Fibroblast of lung (primary cell): ENCODE data around the gene EXOC3. TPM values are rescaled to one million over a fixed set of nuclear protein-coding genes. Genes with fewer than 3 reads are reported as not detected.
"Not testable (repeated sequence)": the region's sequence is repeated elsewhere in the genome, so short reads cannot be mapped to it uniquely, and the experiment has no call there.

Source experiments
- DNase-seq, 2 donors: peaks; one replicate each; pipeline versions ENCODE4 v3.0.0 to v3.0.0-alpha.2; 2010; ENCODE audit warnings: low read depth in 2 of 2
- H2AFZ ChIP-seq: 2 replicates; pipeline ENCODE4 v1.5.1; 2012; ENCODE audit warnings: low read length, control low read depth, inconsistent platforms
- H3K27ac ChIP-seq: 2 replicates; pipeline ENCODE4 v1.5.1; 2011; ENCODE audit warnings: low read length, control low read depth; ENCODE audit not compliant: insufficient read depth
- H3K27me3 ChIP-seq: 2 replicates; pipeline ENCODE4 v1.5.1; 2011; ENCODE audit warnings: mild to moderate bottlenecking, low read length; ENCODE audit not compliant: control insufficient read depth, insufficient read depth
- H3K36me3 ChIP-seq: 2 replicates; pipeline ENCODE4 v1.5.1; 2011; ENCODE audit warnings: low read length; ENCODE audit not compliant: control insufficient read depth, insufficient read depth
- H3K4me1 ChIP-seq: 2 replicates; pipeline ENCODE4 v1.5.1; 2011; ENCODE audit warnings: low read length; ENCODE audit not compliant: control insufficient read depth, insufficient read depth; ENCODE audit errors: extremely low read depth
- H3K4me2 ChIP-seq: 2 replicates; pipeline ENCODE4 v1.5.1; 2011; ENCODE audit warnings: low read length, control low read depth; ENCODE audit not compliant: insufficient read depth; ENCODE audit errors: extremely low read depth
- H3K4me3 ChIP-seq, 4 experiments: fragments of 200-600 bp in 1 of 4; sonication (generic) in 1 of 4; replicated peaks in 1 of 4; 2 replicates each; pipeline ENCODE4 v1.5.1; 2011 to 2016; ENCODE audit warnings: low read length in 4 of 4, low read depth in 3 of 4, mild to moderate bottlenecking in 3 of 4, control low read depth in 2 of 4, inconsistent platforms in 1 of 4, mixed read lengths in 1 of 4; ENCODE audit not compliant: insufficient read depth in 1 of 4; ENCODE audit errors: control extremely low read depth in 1 of 4
- H3K79me2 ChIP-seq: 2 replicates; pipeline ENCODE4 v1.5.1; 2012; ENCODE audit warnings: mild to moderate bottlenecking, low read length, inconsistent platforms; ENCODE audit not compliant: control insufficient read depth, insufficient read depth
- H3K9ac ChIP-seq: 2 replicates; pipeline ENCODE4 v1.5.1; 2011; ENCODE audit warnings: mild to moderate bottlenecking, low read length, control low read depth; ENCODE audit not compliant: insufficient read depth
- H3K9me3 ChIP-seq: 2 replicates; pipeline ENCODE4 v1.5.1; 2012; ENCODE audit warnings: low read depth, low read length; ENCODE audit not compliant: control insufficient read depth, insufficient read depth
- H4K20me1 ChIP-seq: 2 replicates; pipeline ENCODE4 v1.5.1; 2011; ENCODE audit warnings: low read length; ENCODE audit not compliant: control insufficient read depth, insufficient read depth; ENCODE audit errors: extremely low read depth
- CTCF ChIP-seq, 2 donors: IDR thresholded peaks in 1 of 2; conservative IDR thresholded peaks in 1 of 2; 1 replicate in 1 of 2; 2 replicates in 1 of 2; pipeline ENCODE4 v1.5.1; 2011 to 2012; ENCODE audit warnings: low read length in 2 of 2, control low read depth in 1 of 2, inconsistent platforms in 1 of 2, low read depth in 1 of 2, mild to moderate bottlenecking in 1 of 2
- EZH2 ChIP-seq: IDR thresholded peaks from 2 replicates; pipeline ENCODE4 v1.5.1; 2012; ENCODE audit warnings: low read length, control low read depth, mild to moderate bottlenecking; ENCODE audit errors: missing control alignments
- polyA plus RNA-seq, 2 donors: library from polyadenylated mRNA; depleted of rRNA in 1 of 2; stranded (reverse) in 1 of 2; unstranded in 1 of 2; fragments of >200 nt; gene quantifications; 2 replicates each; pipeline ENCODE4 v1.2.1, GENCODE V29; 2011 to 2012; ENCODE audit warnings: missing spikeins in 1 of 2
- total RNA-seq: library from RNA; depleted of rRNA; stranded (reverse); fragments of >200 nt; gene quantifications from 2 replicates; pipeline ENCODE4 v1.2.1, GENCODE V29; 2014

EXOC3 gene
- total and polyA plus RNA-seq, 2 donors (not counting 1 experiment from before 2014, with no cell fraction given): 19.9 to 34.5 TPM

DNA sequence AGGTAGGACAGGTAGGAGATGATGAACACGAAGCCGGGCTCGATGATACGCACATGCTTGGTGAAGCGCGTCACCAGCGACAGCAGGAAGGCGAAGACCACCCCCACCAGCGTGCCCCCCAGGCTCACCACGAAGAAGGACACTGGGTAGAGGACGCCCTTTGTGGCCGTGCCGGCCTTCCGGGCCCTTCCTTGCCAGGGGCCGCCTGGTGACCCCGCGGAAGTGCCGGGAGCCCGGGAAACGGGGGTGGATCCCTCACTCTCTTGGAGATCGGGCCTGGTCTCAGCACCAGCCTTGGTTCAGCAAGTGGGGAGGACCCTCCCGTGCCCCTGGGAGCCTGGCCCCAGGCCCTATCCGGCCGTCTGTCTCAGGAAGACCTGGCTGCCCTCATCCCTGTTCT is 41.6 kb downstream of the EXOC3 start:
- Histone ChIP-seq H3K9ac (no peak overlapping the region), H3K79me2 (no peaks in the 10 kb centered on the region), H3K4me3 (no peak overlapping the region), H3K4me2 (no peak overlapping the region), H4K20me1 (no peaks in the 10 kb centered on the region), H3K4me1 (no peaks in the 10 kb centered on the region), H3K27me3 (no peaks in the 10 kb centered on the region), H2AFZ (no peak overlapping the region), H3K27ac (no peak overlapping the region), H3K9me3 (no peaks in the 10 kb centered on the region), H3K36me3 (no peaks in the 10 kb centered on the region)
- DNase-seq: no peak
- TF ChIP-seq CTCF (conservative IDR thresholded peaks at IDR 0.05 in 1 of 2, IDR thresholded peaks at IDR 0.05 in 1 of 2; ENCODE audit: low read depth in 1 of 2, low read length in 2 of 2) (no peak), EZH2 (no peak)

DNA sequence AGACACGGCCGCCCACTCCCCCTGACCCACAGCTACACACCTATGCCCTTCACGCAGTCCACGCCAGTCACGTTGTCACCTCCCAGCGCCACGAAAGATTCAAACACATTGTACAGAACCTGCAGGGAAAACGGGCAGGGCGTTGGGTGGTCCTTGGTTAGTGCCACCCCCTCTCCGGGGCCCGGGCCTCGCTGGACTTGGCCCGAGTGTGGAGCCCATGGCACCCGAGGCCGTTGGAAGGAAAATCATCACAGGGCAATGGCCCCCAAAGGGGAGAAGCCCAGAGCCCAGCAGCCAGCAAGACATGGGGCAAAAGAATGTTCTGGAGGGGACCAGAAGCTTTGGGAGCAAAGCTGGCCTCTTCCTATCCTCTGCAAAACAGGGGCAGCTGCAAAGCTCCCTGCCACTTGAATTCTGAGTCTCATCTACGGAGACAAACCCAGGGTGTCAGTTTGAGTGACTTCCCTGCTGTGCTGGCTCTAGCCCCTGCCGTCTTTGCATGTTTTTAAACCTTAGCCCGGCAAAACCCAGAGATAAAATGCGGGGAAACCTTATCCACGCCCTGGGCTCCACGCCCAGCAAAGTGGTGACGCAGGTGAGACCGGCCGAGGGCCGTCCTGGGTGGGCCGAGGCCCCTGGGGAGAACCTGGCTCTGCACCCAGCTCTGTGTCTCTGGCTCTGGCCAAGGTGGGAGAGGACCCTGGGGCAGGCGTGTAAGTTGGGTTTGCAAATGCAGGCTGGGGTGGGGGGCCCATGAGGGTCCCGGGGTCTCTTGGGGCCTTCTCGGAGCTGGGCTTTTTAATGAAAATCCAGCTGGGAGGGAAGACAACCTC is 42.4 kb downstream of the EXOC3 start:
- no peaks in the 10 kb centered on the region for H3K79me2 ChIP-seq
- H3K27ac ChIP-seq: no peak overlapping the region
- no peaks in the 10 kb centered on the region for H4K20me1 ChIP-seq
- no peaks in the 10 kb centered on the region for H3K4me1 ChIP-seq
- H3K27me3 ChIP-seq: no peaks in the 10 kb centered on the region
- no peaks in the 10 kb centered on the region for H3K9me3 ChIP-seq
- H3K9ac ChIP-seq: no peak overlapping the region
- DNase-seq: no peak
- no peak overlapping the region for H3K4me3 ChIP-seq
- no peaks in the 10 kb centered on the region for H3K36me3 ChIP-seq
- TF ChIP-seq EZH2: no peak
- no peak for TF ChIP-seq CTCF (conservative IDR thresholded peaks at IDR 0.05 in 1 of 2, IDR thresholded peaks at IDR 0.05 in 1 of 2; ENCODE audit: low read depth in 1 of 2, low read length in 2 of 2)
- no peak overlapping the region for H3K4me2 ChIP-seq
- H2AFZ ChIP-seq: no peak overlapping the region

DNA sequence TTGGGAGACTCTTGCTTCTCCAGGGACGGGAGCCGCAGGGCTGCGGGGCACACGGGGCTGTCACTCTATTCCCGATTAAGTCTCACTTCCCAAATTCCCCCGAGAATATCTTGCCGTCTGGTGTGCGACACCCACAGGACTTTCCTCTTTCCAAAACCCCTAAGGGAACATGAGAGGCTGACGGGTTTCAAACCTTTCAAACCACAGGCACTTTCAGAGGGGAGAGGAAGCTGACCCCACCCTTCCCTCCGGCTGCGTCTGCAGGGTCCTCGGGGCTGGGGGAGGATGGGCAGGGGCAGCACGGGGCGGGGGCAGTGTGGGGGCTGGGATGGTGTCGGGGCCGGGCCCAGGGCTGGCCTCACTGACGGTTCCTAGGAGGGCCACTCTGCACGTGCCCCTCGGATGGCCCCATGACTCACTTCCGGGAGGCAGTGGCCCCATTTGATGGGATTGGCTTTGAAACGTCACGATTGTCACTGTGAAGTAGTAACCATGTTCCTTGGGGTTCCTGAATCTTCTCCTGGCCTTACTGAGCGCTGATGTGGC is 43.0 kb downstream of the EXOC3 start:
- Histone ChIP-seq H4K20me1 (no peaks in the 10 kb centered on the region), H2AFZ (no peak overlapping the region), H3K4me1 (no peaks in the 10 kb centered on the region), H3K79me2 (no peaks in the 10 kb centered on the region), H3K4me3 (no peak overlapping the region), H3K27ac (no peak overlapping the region), H3K36me3 (no peaks in the 10 kb centered on the region), H3K27me3 (no peaks in the 10 kb centered on the region), H3K9me3 (no peaks in the 10 kb centered on the region), H3K9ac (no peak overlapping the region), H3K4me2 (no peak overlapping the region)
- TF ChIP-seq CTCF (conservative IDR thresholded peaks at IDR 0.05 in 1 of 2, IDR thresholded peaks at IDR 0.05 in 1 of 2; ENCODE audit: low read depth in 1 of 2, low read length in 2 of 2): no peak
- no peak for TF ChIP-seq EZH2
- DNase-seq: no peak

GRCh38 chr5:486597-486996 is 43.6 kb downstream of the EXOC3 start:
- not testable (repeated sequence) for H3K4me2 ChIP-seq, H3K4me3 ChIP-seq, H3K27me3 ChIP-seq, H3K36me3 ChIP-seq, DNase-seq, H2AFZ ChIP-seq, H4K20me1 ChIP-seq, H3K4me1 ChIP-seq, H3K9me3 ChIP-seq, H3K27ac ChIP-seq, H3K79me2 ChIP-seq, H3K9ac ChIP-seq
